Measurements from ENCODE around the gene AVEN.

The AVEN gene

GRCh38 chr15:33955945-33956344 is 83.1 kb downstream of the AVEN start:
- 0 out of 2 replicates have a peak, but pooled peaks cover 4% of the 10 kb centered on the region for H3K79me2 ChIP-seq (ENCODE audit: low read length)
- H3F3A ChIP-seq (ENCODE audit: insufficient read depth, low read length) = no peaks in the 10 kb centered on the region
- H3K4me2 ChIP-seq (ENCODE audit: low read depth, low read length) = no peak overlapping the region
- no peaks in the 10 kb centered on the region for H3K36me3 ChIP-seq (replicated peaks; ENCODE audit: insufficient read depth, low read length)
- H3K9me2 ChIP-seq (replicated peaks; ENCODE audit: insufficient read depth, low read length) = no peaks in the 10 kb centered on the region
- no peaks in the 10 kb centered on the region for H4K20me1 ChIP-seq (ENCODE audit: insufficient read depth, low read length)
- no peak overlapping the region for H2AFZ ChIP-seq (ENCODE audit: low read length)
- TF ChIP-seq EZH2phosphoT487 (IDR thresholded peaks at IDR 0.05; ENCODE audit: low read length) (no peak), CTCF (IDR thresholded peaks at IDR 0.05; ENCODE audit: low read length) (no peak)
- H3K4me1 ChIP-seq (ENCODE audit: low read length) = no peaks in the 10 kb centered on the region
- H3K27ac ChIP-seq (ENCODE audit: low read length) = no peak overlapping the region
- H3K27me3 ChIP-seq (replicated peaks; ENCODE audit: insufficient read depth, low read length) = no peaks in the 10 kb centered on the region
- no peaks in the 10 kb centered on the region for H3K9me3 ChIP-seq (replicated peaks; ENCODE audit: insufficient read depth, low read length)
- H3K9ac ChIP-seq (ENCODE audit: low read length) = no peak overlapping the region
- no peak for DNase-seq
- H3K4me3 ChIP-seq (ENCODE audit: low read length) = no peak overlapping the region

GRCh38 chr15:33946152-33946551 is 92.9 kb downstream of the AVEN start:
- Histone ChIP-seq H3K36me3 (replicated peaks; ENCODE audit: insufficient read depth, low read length) (no peaks in the 10 kb centered on the region), H3K79me2 (ENCODE audit: low read length) (peaks cover 7% of the 10 kb centered on the region), H3K4me3 (ENCODE audit: low read length) (no peak overlapping the region), H3K27me3 (replicated peaks; ENCODE audit: insufficient read depth, low read length) (no peaks in the 10 kb centered on the region), H3F3A (ENCODE audit: insufficient read depth, low read length) (peaks cover 8% of the 10 kb centered on the region; the same call in 1 of the 2 replicates), H3K9me3 (replicated peaks; ENCODE audit: insufficient read depth, low read length) (no peaks in the 10 kb centered on the region), H3K4me1 (ENCODE audit: low read length) (peaks cover 7% of the 10 kb centered on the region), H2AFZ (ENCODE audit: low read length) (no peak overlapping the region), H3K27ac (ENCODE audit: low read length) (no peak overlapping the region), H3K4me2 (ENCODE audit: low read depth, low read length) (no peak overlapping the region), H3K9me2 (replicated peaks; ENCODE audit: insufficient read depth, low read length) (no peaks in the 10 kb centered on the region), H4K20me1 (ENCODE audit: insufficient read depth, low read length) (no peaks in the 10 kb centered on the region), H3K9ac (ENCODE audit: low read length) (no peak overlapping the region)
- TF ChIP-seq EZH2 (optimal IDR thresholded peaks at IDR 0.05; ENCODE audit: low read depth, low read length) (no peak), EZH2phosphoT487 (IDR thresholded peaks at IDR 0.05; ENCODE audit: low read length) (no peak)
- DNase-seq = no peak

- 0 out of 2 replicates have a peak overlapping the region, but pooled peaks have one; percentile 1 for H2AFZ ChIP-seq (ENCODE audit: low read length)
- H3K27me3 ChIP-seq (replicated peaks; ENCODE audit: insufficient read depth, low read length) = no peaks in the 10 kb centered on the region
- H3K4me1 ChIP-seq (ENCODE audit: low read length) = peaks cover 12% of the 10 kb centered on the region
- peak overlapping the region; percentile 37 for H3K4me3 ChIP-seq (ENCODE audit: low read length)
- peak overlapping the region; percentile 88 for H3K4me2 ChIP-seq (ENCODE audit: low read depth, low read length)
- no peaks in the 10 kb centered on the region for H3K9me3 ChIP-seq (replicated peaks; ENCODE audit: insufficient read depth, low read length)
- H3F3A ChIP-seq (ENCODE audit: insufficient read depth, low read length) = peaks cover 8% of the 10 kb centered on the region; the same call in 1 of the 2 replicates
- peak overlapping the region; percentile 51 for H3K9ac ChIP-seq (ENCODE audit: low read length)
- peak; percentile 88 for DNase-seq
- no peaks in the 10 kb centered on the region for H4K20me1 ChIP-seq (ENCODE audit: insufficient read depth, low read length)
- no peaks in the 10 kb centered on the region for H3K9me2 ChIP-seq (replicated peaks; ENCODE audit: insufficient read depth, low read length)
- TF ChIP-seq EZH2 (optimal IDR thresholded peaks at IDR 0.05; ENCODE audit: low read depth, low read length) = no peak
- no peak for TF ChIP-seq EZH2phosphoT487 (IDR thresholded peaks at IDR 0.05; ENCODE audit: low read length)
- TF ChIP-seq CTCF (IDR thresholded peaks at IDR 0.05; ENCODE audit: low read length) = no peak
- H3K36me3 ChIP-seq (replicated peaks; ENCODE audit: insufficient read depth, low read length) = no peaks in the 10 kb centered on the region
- peaks cover 32% of the 10 kb centered on the region for H3K79me2 ChIP-seq (ENCODE audit: low read length)
- H3K27ac ChIP-seq (ENCODE audit: low read length) = peak overlapping the region; percentile 83
Observed at GRCh38 chr15:33941279-33942063, 97.5 kb downstream of the AVEN start.

- Histone ChIP-seq H3K9ac (ENCODE audit: low read length) (no peak overlapping the region), H3K27me3 (replicated peaks; ENCODE audit: insufficient read depth, low read length) (no peaks in the 10 kb centered on the region), H3K4me2 (ENCODE audit: low read depth, low read length) (no peak overlapping the region)
Observed at GRCh38 chr15:33934921-33935320, 104.1 kb downstream of the AVEN start.

More at GRCh38 chr15:33934921-33935320, 104.1 kb downstream of the AVEN start:
- no peak overlapping the region for H3K27ac ChIP-seq (ENCODE audit: low read length)
- H3F3A ChIP-seq (ENCODE audit: insufficient read depth, low read length) = no peaks in the 10 kb centered on the region
- no peak overlapping the region for H2AFZ ChIP-seq (ENCODE audit: low read length)
- H3K4me3 ChIP-seq (ENCODE audit: low read length) = no peak overlapping the region
- H3K79me2 ChIP-seq (ENCODE audit: low read length) = peaks cover 21% of the 10 kb centered on the region
- H4K20me1 ChIP-seq (ENCODE audit: insufficient read depth, low read length) = no peaks in the 10 kb centered on the region
- H3K4me1 ChIP-seq (ENCODE audit: low read length) = no peaks in the 10 kb centered on the region
- H3K9me2 ChIP-seq (replicated peaks; ENCODE audit: insufficient read depth, low read length) = no peaks in the 10 kb centered on the region
- no peaks in the 10 kb centered on the region for H3K36me3 ChIP-seq (replicated peaks; ENCODE audit: insufficient read depth, low read length)
- DNase-seq = no peak
- TF ChIP-seq EZH2phosphoT487 (IDR thresholded peaks at IDR 0.05; ENCODE audit: low read length) = no peak
- no peak for TF ChIP-seq CTCF (IDR thresholded peaks at IDR 0.05; ENCODE audit: low read length)
- TF ChIP-seq EZH2 (optimal IDR thresholded peaks at IDR 0.05; ENCODE audit: low read depth, low read length) = no peak
- no peaks in the 10 kb centered on the region for H3K9me3 ChIP-seq (replicated peaks; ENCODE audit: insufficient read depth, low read length)
